HG03469 (cell line): ENCODE results near the gene ADSL.

Experiments used
- ATAC-seq: cut with Tn5 transposase; IDR thresholded peaks from one replicate; pipeline ENCODE4 v1.9.1; 2021; ENCODE audit warnings: mild to moderate bottlenecking, moderate library complexity, moderate number of reproducible peaks; ENCODE audit not compliant: unreplicated experiment

The ADSL gene

GRCh38 chr22:40326905-40327735, 19.2 kb upstream of the ADSL start:
- ATAC-seq, result no peak

GRCh38 chr22:40328546-40329456, 17.5 kb upstream of the ADSL start:
- ATAC-seq, result no peak

- no peak for ATAC-seq
Measured at GRCh38 chr22:40329466-40329865, 16.8 kb upstream of the ADSL start.

- ATAC-seq, result no peak
Measured at GRCh38 chr22:40330086-40330485, 16.2 kb upstream of the ADSL start.

- ATAC-seq, result no peak
Measured at GRCh38 chr22:40330615-40331014, 15.7 kb upstream of the ADSL start.

GRCh38 chr22:40331706-40332105, 14.6 kb upstream of the ADSL start:
- ATAC-seq, result no peak

GRCh38 chr22:40332319-40332781, 13.9 kb upstream of the ADSL start:
- no peak for ATAC-seq

- ATAC-seq, result no peak
Measured at GRCh38 chr22:40334060-40334459, 12.2 kb upstream of the ADSL start.

- ATAC-seq, result no peak
Measured at GRCh38 chr22:40334899-40335298, 11.4 kb upstream of the ADSL start.

- ATAC-seq, result no peak
Measured at GRCh38 chr22:40335358-40335757, 10.9 kb upstream of the ADSL start.

- ATAC-seq, result no peak
Measured at GRCh38 chr22:40340044-40340443, 6.3 kb upstream of the ADSL start.

- ATAC-seq, result no peak
Measured at GRCh38 chr22:40341604-40342003, 4.7 kb upstream of the ADSL start.

GRCh38 chr22:40342521-40342920, 3.8 kb upstream of the ADSL start:
- no peak for ATAC-seq

GRCh38 chr22:40345271-40345670, 1.0 kb upstream of the ADSL start:
- ATAC-seq, result no peak

GRCh38 chr22:40345815-40346184, 500 bp upstream of the ADSL start:
- ATAC-seq, result no peak

- ATAC-seq, result no peak
Measured at GRCh38 chr22:40347300-40347699, 1.0 kb downstream of the ADSL start.

- no peak for ATAC-seq
Measured at GRCh38 chr22:40348025-40348658, 1.8 kb downstream of the ADSL start.

GRCh38 chr22:40352763-40353162, 6.5 kb downstream of the ADSL start:
- no peak for ATAC-seq

GRCh38 chr22:40361100-40361499, 14.8 kb downstream of the ADSL start:
- ATAC-seq, result no peak

- no peak for ATAC-seq
Measured at GRCh38 chr22:40363059-40363458, 16.8 kb downstream of the ADSL start.

- ATAC-seq, result no peak
Measured at GRCh38 chr22:40364431-40364830, 18.1 kb downstream of the ADSL start.
